Measurements from ENCODE around the gene MYH15.
A peak's percentile ranks its signal among the peaks of the same experiment; 100 is the strongest.

The MYH15 gene

DNA sequence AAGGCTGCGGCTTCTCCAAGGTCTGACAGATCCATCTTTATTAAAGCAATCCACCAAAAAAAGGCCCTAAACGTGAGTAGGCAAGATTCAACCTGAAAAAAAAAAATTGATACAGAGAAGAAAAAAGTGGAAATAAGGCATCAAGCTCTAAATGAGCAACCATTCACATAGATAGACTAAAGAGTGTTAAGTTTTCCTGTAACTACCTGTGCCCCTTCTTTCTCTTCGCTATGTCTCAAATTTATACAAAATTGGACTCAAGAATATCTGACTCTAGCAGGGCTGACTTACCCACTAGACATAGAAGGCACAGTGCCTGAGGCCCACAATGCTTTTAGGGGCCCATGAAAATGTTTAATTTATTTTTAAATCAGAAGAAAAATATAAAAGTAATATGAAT, at the start of gene MYH15:
Gene MYH15 (minus strand): TSS at position 101 of the 400 bp plus-strand sequence. CDS start 66 bp downstream, at position 35.
- no peak for DNase-seq

DNA sequence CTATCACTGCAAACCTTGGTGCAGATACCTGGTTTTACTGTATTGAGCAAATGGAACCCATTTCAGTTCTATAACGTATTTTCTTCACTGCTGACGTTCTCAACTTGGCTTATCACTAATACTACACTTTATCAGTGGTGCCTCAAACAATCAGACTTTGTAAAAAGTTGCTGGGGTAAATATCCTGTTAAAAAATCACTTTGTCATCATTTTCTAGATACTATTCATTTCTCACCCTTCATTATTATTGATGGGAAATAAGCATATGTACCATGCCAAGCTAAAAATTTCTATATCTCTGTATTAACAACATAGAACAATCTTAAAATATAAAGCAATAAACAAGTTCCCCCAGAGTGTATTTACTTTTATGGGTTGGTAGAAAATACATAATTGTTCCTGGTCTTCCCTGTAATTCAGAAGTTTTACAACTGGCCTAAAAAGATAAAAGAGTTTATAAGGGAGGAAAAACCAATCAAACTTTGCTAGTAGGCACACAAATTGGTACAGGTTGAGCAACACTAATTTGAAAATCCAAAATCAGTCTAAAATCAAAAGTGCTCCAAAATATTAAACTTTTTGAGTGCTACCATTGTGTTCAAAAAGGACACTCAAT, 45.7 kb upstream of the MYH15 start:
- no peak for DNase-seq

GRCh38 chr3:108554913-108555571, 44.6 kb upstream of the MYH15 start:
- DNase-seq, result no peak

DNA sequence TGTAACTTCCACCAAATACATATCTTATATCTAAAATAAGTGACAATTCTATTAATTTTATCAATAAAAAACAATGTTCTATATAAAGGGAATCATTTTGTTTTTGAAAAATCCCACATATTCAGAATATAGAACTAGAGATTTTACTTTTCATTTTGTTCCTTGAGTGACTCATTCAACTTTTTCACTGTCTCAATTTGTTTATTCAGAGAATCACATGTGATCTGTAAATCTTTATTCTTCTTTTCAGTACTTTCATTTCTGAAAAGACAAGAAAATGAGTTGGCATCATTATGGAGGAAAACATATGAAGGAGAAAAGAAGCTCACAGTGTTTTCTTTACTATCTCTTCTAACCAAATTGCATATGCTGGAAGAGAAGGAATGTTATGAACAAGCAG, 43.8 kb upstream of the MYH15 start:
- no peak for DNase-seq

DNA sequence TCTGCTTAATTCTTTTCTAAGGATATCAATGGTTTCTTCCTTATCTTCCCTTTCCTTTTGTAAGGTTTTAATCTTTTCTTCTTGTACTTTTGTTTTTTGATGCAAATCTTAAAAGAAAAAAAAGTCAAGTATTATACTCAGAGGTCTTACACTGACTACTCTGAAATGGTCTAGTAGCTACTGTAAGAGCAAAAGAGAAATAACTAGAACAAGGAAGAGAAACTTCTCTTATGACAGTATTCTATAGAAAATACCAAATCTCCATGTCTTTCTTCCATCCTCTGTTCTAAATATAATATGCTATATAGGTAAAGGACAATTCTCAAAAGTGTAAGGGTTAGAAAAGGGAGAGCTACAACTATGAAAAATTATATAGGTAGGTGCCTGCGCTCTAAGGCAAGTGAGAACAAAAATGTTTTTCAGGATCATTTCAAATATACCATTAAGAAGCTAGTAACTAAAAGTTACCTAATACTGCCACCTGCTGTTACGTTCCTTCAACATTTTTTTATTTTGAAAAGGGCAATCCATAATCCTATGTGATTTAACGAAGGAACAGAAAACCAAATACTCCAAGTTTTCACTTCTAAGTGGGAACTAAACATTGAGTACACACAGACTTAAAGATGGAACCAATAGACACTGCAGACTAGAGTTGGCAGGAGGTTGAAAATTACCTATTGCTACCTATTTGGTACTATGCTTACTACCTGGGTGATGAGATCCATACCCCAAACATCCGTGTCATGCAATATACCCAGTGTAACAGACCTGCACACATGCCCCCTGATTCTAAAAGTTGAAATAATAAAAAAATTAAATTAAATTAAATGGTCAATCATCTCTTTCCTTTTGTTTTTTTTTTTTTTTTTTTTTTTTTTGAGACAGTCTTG, 42.1 kb upstream of the MYH15 start:
- peak; percentile 68 to 73 for DNase-seq

DNA sequence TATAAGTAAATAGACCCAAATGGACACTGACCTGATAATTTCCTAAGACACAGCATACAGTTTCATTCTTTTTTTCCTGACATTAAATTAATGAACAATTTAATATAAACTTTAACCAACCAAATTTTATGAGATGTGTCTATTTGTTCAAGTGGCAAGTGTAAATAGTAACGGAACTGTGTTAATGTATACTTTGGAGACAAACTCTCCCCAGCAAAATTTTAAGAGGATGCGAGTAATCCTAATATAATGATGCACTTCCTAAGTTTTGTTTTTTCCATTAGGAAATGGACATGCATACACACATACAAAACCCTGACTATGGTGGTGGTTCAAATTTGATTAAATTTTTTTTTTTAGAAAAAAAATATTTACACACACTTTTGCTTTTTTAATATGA, 38.5 kb upstream of the MYH15 start:
- no peak for DNase-seq

DNA sequence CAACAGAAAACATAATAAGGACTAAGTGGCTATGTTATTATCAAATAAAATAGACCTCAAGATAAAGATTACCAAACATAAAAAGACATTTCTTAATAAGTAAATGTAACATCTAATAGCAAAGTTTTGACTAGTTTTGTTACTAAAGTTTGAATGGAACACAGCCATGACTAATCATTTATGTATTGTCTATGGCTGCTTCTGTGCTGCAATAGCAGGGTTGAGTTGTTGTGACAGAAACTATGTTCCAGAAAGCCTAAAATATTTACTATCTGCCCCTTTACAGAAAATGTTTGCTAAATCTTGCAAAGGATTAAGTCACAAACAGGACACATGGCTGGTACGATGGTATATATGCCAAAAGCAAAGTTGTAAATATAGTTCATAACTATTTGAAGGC, 37.9 kb upstream of the MYH15 start:
- DNase-seq, result no peak

GRCh38 chr3:108546692-108547091, 36.3 kb upstream of the MYH15 start:
- DNase-seq, result no peak

- no peak for DNase-seq
These were observed 35.9 kb upstream of the MYH15 start for GRCh38 chr3:108546247-108546646.

GRCh38 chr3:108538083-108538482, 27.7 kb upstream of the MYH15 start:
- DNase-seq, result no peak

DNA sequence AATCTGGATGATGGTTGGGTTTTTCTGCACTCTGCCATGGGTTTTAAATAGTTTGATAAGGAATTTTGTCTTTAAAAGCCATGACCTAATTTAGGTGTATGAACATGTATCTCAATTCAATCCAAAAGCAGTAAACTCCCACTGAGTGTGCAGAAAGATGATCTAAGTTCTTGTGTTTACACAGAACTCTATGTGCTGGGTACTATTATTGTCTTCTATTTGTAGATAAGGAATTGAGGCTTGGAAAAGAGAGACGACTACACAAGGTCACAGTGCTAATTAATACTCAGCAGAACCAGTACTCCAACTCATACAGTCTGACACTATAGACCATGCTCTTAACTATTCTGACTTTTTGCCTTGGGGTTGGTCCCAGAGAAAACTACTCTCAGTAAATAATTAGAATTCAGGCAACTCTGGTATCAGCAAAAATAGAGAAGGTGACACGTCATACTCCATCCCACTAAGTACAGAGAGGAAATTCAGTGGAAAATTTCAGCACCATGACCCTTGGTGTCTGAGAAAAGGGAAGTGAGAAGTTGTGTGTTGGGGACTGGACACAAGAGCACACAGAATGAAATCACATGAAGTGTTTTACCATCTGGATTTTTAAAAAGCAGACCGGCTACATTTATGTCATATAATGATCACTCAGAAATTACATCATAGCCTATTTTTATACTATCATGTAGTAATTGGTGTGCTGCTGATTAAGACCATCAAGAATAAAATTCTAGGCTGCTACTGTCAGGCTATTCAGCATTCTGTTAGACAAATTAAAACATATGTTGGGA, 18.3 kb upstream of the MYH15 start:
- DNase-seq, result peak; percentile 92

DNA sequence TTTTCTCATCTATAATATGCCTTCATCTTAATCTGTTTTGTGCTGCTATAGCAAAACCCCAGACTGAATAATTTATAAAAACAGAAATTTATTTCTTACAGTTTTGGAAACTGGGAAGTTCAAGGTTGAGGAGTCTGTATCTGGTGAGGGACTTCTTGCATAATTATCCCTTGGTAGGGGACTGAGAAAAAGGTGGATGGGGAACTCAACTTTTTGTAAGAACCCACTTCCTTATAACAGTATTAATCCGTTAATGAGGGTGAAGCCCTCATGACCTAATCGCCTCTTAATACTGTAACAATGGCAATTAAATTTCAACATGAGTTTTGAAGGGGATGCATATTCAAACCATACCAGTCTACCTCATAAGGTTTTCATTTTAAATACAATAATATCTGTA, 17.4 kb upstream of the MYH15 start:
- DNase-seq, result peak; percentile 80 to 86

GRCh38 chr3:108527109-108527508, 16.7 kb upstream of the MYH15 start:
- no peak for DNase-seq

- no peak for DNase-seq
These were observed 15.6 kb upstream of the MYH15 start for GRCh38 chr3:108525971-108526370.

DNA sequence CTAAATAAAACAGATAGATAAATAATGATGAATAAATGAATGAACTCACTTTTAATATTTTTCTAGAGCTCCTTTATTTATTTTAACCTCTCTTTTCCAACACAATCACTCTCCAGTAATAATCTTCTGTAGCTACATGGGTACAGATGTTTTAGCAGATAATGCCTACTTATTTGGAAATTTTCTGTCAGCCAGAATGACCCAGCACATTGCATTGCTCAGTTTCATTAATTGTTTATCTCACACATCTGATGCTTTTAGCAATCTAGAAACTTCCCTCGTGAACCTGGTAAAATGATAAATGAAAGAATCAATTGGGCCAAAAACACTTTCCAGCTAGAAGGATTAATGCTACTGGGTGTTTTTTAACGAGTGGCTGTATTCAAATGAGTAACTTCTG, 14.9 kb upstream of the MYH15 start:
- DNase-seq, result no peak

DNA sequence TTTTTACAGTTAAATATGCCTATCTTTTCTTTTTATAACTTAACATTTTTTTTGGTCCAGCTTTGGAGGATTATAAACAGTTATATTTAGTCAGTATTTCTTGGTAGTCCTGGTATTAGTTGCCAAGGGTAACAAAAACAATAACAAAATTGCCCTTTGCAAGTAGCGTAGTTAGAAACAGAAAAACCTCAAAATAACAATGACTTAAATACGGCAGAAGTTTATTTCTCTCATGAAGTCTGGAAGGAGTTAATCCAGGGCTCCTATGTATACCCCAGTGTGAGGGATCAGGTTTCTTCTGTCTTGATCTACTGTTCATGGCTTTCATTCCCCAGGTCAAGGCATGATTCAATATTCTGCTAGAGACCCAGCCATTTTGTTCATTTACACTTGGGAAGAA, 14.1 kb upstream of the MYH15 start:
- DNase-seq, result no peak

DNA sequence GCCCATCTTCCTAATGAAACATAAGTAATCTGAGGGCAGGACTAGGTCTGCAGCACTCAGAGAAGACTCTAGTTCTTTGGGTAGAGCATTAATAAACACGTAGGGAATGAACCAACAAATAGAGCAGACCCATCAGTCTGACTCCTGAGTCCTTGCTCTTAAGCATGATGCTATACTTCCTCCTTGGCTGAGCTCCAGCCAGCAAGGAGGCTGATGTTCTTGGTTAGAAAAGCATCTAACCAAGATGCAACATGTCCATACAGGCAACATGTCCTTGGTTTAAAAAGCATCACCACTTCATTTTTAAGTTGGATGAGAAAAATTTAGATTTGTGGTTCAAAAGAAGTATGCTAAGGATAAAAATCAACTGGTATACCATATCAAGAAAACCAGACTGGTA, 8.5 kb upstream of the MYH15 start:
- peak in 1 of 2 experiments; percentile 9 for DNase-seq

DNA sequence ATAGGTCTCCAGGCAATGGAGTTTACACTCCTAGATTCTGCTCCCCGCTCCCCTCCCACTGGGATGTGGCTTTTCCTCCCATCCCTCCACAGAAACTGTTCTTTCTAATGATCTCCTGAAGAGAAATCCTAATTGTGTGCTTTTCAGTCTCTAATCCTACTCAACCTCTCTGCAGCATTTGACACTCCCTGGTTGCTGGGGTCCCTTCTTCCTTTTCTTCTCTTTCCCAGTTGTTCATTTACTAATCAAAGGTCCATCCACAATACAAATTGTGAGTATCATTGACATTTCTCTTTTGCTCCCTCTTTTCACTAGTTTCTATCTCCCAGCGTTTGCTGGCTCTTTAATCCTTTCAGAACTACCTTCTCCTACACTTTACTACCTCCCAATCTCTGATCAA, 6.5 kb upstream of the MYH15 start:
- DNase-seq, result no peak

GRCh38 chr3:108513961-108514360, 3.6 kb upstream of the MYH15 start:
- DNase-seq, result no peak

GRCh38 chr3:108512671-108513070, 2.3 kb upstream of the MYH15 start:
- DNase-seq, result no peak

- DNase-seq, result no peak
These were observed 1.1 kb upstream of the MYH15 start for GRCh38 chr3:108511490-108511889.

GRCh38 chr3:108511055-108511454, 659 bp upstream of the MYH15 start:
- DNase-seq, result no peak

DNA sequence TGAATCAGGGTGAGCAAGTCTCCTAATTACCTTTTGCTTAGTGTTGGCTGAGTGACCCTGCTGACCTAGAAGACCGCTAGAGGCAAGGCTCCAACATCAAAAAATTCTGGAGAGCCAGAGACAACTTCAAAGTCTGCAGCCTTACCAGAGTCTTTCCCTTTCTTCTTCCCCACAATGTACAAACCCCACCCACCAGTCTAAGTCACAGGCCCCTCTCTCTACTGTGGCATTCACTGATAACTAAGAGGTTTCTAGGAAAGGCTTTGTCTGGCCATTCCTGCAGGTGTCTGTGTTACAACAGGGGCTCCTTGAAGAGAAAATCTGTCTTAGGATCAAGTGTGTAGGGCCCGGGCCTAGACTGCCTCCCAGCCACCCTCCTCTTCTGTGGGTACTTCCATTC, 525 bp downstream of the MYH15 start:
- DNase-seq, result no peak

Data from AML-193 (cell line).